SK-N-SH (cell line): ENCODE data around the gene HOMER2. TPM values are rescaled to one million over a fixed set of nuclear protein-coding genes. Genes with fewer than 3 reads are reported as not detected.

Experiments used
- CTCF ChIA-PET: fragments of 300-600, 350-600 bp; formaldehyde crosslinking; extraction: SDS; loops from one replicate; lab custom pipeline; 2021; lab: Yijun Ruan, JAX
- POLR2A ChIA-PET: fragments of 350-600 bp; sonication (Branson Sonifier 250); formaldehyde crosslinking; extraction: SDS; loops from one replicate; lab custom pipeline; 2020; ENCODE audit warnings: antibody characterized with exemption, inconsistent platforms; lab: Yijun Ruan, JAX
- DNase-seq: peaks from one replicate; pipeline ENCODE4 v3.0.0; 2012
- H2AFZ ChIP-seq: fragments of 200-600 bp; sonication (generic); 2 replicates; pipeline ENCODE4 v1.8.1; 2016; ENCODE audit warnings: antibody characterized with exemption, mild to moderate bottlenecking, low read depth
- H3F3A ChIP-seq: fragments of 200-600 bp; sonication (generic); replicated peaks from 2 replicates; pipeline ENCODE3; 2016; ENCODE audit warnings: antibody characterized with exemption, mild to moderate bottlenecking; ENCODE audit not compliant: insufficient read depth
- H3K27ac ChIP-seq, 2 experiments: fragments of 200-500 bp in 1 of 2; fragments of 200-600 bp in 1 of 2; sonication (Bioruptor generic) in 1 of 2; sonication (generic), shearing (Covaris generic) in 1 of 2; 2 replicates each; pipeline versions ENCODE4 v1.5.1 to v1.6.1; 2014 to 2016; ENCODE audit warnings: low read depth in 2 of 2, inconsistent platforms in 1 of 2, low read length in 1 of 2, mild to moderate bottlenecking in 1 of 2, mixed read lengths in 1 of 2
- H3K27me3 ChIP-seq: fragments of 200-600 bp; sonication (generic), shearing (Covaris generic); 2 replicates; pipeline ENCODE4 v1.6.1; 2016; ENCODE audit warnings: mixed run types; ENCODE audit not compliant: insufficient read depth
- H3K36me3 ChIP-seq, 2 experiments: fragments of 200-500 bp in 1 of 2; fragments of 200-600 bp in 1 of 2; sonication (Bioruptor generic) in 1 of 2; sonication (generic) in 1 of 2; replicated peaks in 1 of 2; 2 replicates each; pipeline versions ENCODE3 to v1.5.1; 2014 to 2016; ENCODE audit warnings: low read length in 1 of 2, mild to moderate bottlenecking in 1 of 2; ENCODE audit not compliant: insufficient read depth in 2 of 2, control insufficient read depth in 1 of 2
- H3K4me1 ChIP-seq, 2 experiments: fragments of 200-500 bp in 1 of 2; fragments of 200-600 bp in 1 of 2; sonication (Bioruptor generic) in 1 of 2; sonication (generic), shearing (Covaris generic) in 1 of 2; 2 replicates each; pipeline versions ENCODE4 v1.5.1 to v1.6.1; 2014 to 2016; ENCODE audit warnings: low read depth in 1 of 2, low read length in 1 of 2, mixed run types in 1 of 2; ENCODE audit not compliant: insufficient read depth in 2 of 2, control insufficient read depth in 1 of 2
- H3K4me2 ChIP-seq: fragments of 200-600 bp; sonication (generic), shearing (Covaris generic); 2 replicates; pipeline ENCODE4 v1.6.1; 2017; ENCODE audit warnings: mixed run types
- H3K4me3 ChIP-seq, 2 experiments: fragments of 200-500 bp in 1 of 2; fragments of 200-600 bp in 1 of 2; sonication (Bioruptor generic) in 1 of 2; sonication (generic), shearing (Covaris generic) in 1 of 2; 2 replicates each; pipeline versions ENCODE4 v1.5.1 to v1.8.1; 2014 to 2016; ENCODE audit warnings: low read depth in 2 of 2, inconsistent platforms in 1 of 2, low read length in 1 of 2, mild to moderate bottlenecking in 1 of 2, mixed read lengths in 1 of 2, moderate library complexity in 1 of 2
- H3K79me2 ChIP-seq: fragments of 200-600 bp; sonication (generic); 2 replicates; pipeline ENCODE4 v1.8.1; 2017; ENCODE audit warnings: mild to moderate bottlenecking; ENCODE audit not compliant: insufficient read depth
- H3K9ac ChIP-seq: fragments of 200-600 bp; sonication (generic); 2 replicates; pipeline ENCODE4 v1.6.1; 2017; ENCODE audit warnings: mixed run types
- H3K9me2 ChIP-seq: fragments of 200-600 bp; sonication (generic); 2 replicates; pipeline ENCODE4 v1.6.1; 2017; ENCODE audit warnings: mixed run types
- H3K9me3 ChIP-seq: fragments of 200-600 bp; sonication (generic); 2 replicates; pipeline ENCODE4 v1.6.1; 2017; ENCODE audit warnings: mixed run types, mild to moderate bottlenecking, moderate library complexity
- H4K20me1 ChIP-seq: fragments of 200-600 bp; sonication (generic); 2 replicates; pipeline ENCODE4 v1.6.1; 2017; ENCODE audit warnings: mild to moderate bottlenecking, mixed run types; ENCODE audit not compliant: insufficient read depth
- ELF1 ChIP-seq: IDR thresholded peaks from 2 replicates; pipeline ENCODE4 v1.4.0; 2012
- FOXJ3 ChIP-seq: sonication (generic); formaldehyde crosslinking; IDR thresholded peaks from 2 replicates; pipeline ENCODE4 v1.5.1; 2020; ENCODE audit warnings: mild to moderate bottlenecking, missing genetic modification reagents
- GATA2 ChIP-seq: sonication (generic); formaldehyde crosslinking; IDR thresholded peaks from 2 replicates; pipeline ENCODE4 v1.5.0; 2020; ENCODE audit warnings: mild to moderate bottlenecking, missing genetic modification reagents
- JUND ChIP-seq: IDR thresholded peaks from 2 replicates; pipeline ENCODE4 v1.4.0; 2012
- MXI1 ChIP-seq: IDR thresholded peaks from 2 replicates; pipeline ENCODE4 v1.6.1; 2012; ENCODE audit warnings: mild to moderate bottlenecking, low read depth, low read length, improper control_type of control experiment
- POLR2AphosphoS5 ChIP-seq: IDR thresholded peaks from 2 replicates; pipeline ENCODE4 v1.6.1; 2012; ENCODE audit warnings: low read depth, low read length
- SMC3 ChIP-seq: IDR thresholded peaks from 2 replicates; pipeline ENCODE4 v1.6.1; 2012; ENCODE audit warnings: low read depth, low read length, improper control_type of control experiment
- TAF1 ChIP-seq: IDR thresholded peaks from 2 replicates; pipeline ENCODE4 v1.6.1; 2012; ENCODE audit warnings: low read depth, mild to moderate bottlenecking, low read length, moderate library complexity, borderline replicate concordance
- TEAD4 ChIP-seq: IDR thresholded peaks from 2 replicates; pipeline ENCODE4 v1.4.0; 2012; ENCODE audit warnings: mild to moderate bottlenecking, borderline replicate concordance; ENCODE audit not compliant: insufficient read depth
- WGBS: methylation state at CpG from one replicate; pipeline ENCODE4 v1.1.6; 2017; ENCODE audit warnings: low lambda C conversion rate; 5-methylcytosine and 5-hydroxymethylcytosine counted together
- polyA plus RNA-seq, 3 experiments: library from polyadenylated mRNA; depleted of rRNA; stranded (reverse); fragments of >200 nt; gene quantifications; 2 replicates each; pipeline ENCODE4 v1.2.3, GENCODE V29; 2012
- TF ChIP-seq, protein P1 (sequence below): IDR thresholded peaks from 2 replicates; pipeline ENCODE4 v1.4.0; 2012; ENCODE audit warnings: low read depth, borderline replicate concordance
- TF ChIP-seq, protein P2 (sequence below): IDR thresholded peaks from 2 replicates; pipeline ENCODE4 v1.6.1; 2012; ENCODE audit warnings: mild to moderate bottlenecking, low read depth, low read length, moderate library complexity
- TF ChIP-seq, protein P3 (sequence below): fragments of 200-600 bp; sonication (generic); IDR thresholded peaks from 2 replicates; pipeline ENCODE4 v1.6.1; 2017; ENCODE audit warnings: antibody characterized with exemption, mild to moderate bottlenecking, moderate library complexity
- TF ChIP-seq, protein P4 (sequence below): IDR thresholded peaks from 2 replicates; pipeline ENCODE4 v1.4.0; 2012; ENCODE audit warnings: low read depth

Gene HOMER2
- polyA plus RNA-seq, 1 of the 3 experiments (the other 2 are of a cell fraction): 7.3 TPM

DNA sequence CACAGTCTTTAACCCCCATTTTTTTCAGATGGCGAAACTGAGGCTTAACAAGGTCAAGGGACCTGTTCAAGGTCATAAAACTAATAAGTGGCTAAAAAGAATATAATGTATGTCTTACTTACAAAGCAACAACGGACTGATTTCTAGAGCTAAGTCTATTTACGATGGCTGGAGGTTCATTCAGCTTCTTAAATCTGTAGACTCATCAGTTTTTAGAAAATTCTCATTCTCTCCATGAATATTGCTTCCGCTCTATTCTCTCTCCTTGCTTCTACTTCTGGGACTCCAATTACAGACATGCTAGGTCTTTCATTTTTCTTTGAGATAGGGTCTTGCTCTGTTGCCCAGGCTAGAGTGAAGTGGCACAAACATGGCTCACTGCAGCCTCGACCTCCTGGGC lies 74.2 kb downstream of the HOMER2 start:
- ChIA-PET POLR2A (no interaction called here), CTCF (interaction anchor here (1.2 to 1.5 kb wide), 3 partner anchors 14 to 26 kb away, joined by 3 to 4 read pairs (median 3); no protein-coding TSS in a partner anchor)
- H3K4me2 ChIP-seq: no peak overlapping the region

More for the DNA sequence above, 74.2 kb downstream of the HOMER2 start:
- Histone ChIP-seq H3K27me3 (no peaks in the 10 kb centered on the region), H2AFZ (no peak overlapping the region), H3K79me2 (no peaks in the 10 kb centered on the region), H4K20me1 (no peaks in the 10 kb centered on the region), H3K9me3 (no peaks in the 10 kb centered on the region), H3K27ac (no peak overlapping the region), H3K9ac (no peak overlapping the region), H3K4me1 (peaks cover 0 to 2% of the 10 kb centered on the region in 2 experiments; a peak in 2 of 4 replicates), H3K36me3 (peaks cover 0 to 7% of the 10 kb centered on the region in 2 experiments), H3K4me3 (no peak overlapping the region), H3F3A (no peaks in the 10 kb centered on the region), H3K9me2 (no peaks in the 10 kb centered on the region)
- TF ChIP-seq, protein P1, sequence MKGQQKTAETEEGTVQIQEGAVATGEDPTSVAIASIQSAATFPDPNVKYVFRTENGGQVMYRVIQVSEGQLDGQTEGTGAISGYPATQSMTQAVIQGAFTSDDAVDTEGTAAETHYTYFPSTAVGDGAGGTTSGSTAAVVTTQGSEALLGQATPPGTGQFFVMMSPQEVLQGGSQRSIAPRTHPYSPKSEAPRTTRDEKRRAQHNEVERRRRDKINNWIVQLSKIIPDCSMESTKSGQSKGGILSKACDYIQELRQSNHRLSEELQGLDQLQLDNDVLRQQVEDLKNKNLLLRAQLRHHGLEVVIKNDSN: no peak
- no peak for TF ChIP-seq TAF1
- TF ChIP-seq, protein P2, sequence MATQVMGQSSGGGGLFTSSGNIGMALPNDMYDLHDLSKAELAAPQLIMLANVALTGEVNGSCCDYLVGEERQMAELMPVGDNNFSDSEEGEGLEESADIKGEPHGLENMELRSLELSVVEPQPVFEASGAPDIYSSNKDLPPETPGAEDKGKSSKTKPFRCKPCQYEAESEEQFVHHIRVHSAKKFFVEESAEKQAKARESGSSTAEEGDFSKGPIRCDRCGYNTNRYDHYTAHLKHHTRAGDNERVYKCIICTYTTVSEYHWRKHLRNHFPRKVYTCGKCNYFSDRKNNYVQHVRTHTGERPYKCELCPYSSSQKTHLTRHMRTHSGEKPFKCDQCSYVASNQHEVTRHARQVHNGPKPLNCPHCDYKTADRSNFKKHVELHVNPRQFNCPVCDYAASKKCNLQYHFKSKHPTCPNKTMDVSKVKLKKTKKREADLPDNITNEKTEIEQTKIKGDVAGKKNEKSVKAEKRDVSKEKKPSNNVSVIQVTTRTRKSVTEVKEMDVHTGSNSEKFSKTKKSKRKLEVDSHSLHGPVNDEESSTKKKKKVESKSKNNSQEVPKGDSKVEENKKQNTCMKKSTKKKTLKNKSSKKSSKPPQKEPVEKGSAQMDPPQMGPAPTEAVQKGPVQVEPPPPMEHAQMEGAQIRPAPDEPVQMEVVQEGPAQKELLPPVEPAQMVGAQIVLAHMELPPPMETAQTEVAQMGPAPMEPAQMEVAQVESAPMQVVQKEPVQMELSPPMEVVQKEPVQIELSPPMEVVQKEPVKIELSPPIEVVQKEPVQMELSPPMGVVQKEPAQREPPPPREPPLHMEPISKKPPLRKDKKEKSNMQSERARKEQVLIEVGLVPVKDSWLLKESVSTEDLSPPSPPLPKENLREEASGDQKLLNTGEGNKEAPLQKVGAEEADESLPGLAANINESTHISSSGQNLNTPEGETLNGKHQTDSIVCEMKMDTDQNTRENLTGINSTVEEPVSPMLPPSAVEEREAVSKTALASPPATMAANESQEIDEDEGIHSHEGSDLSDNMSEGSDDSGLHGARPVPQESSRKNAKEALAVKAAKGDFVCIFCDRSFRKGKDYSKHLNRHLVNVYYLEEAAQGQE: no peak
- TF ChIP-seq FOXJ3 (CRISPR knock-in tag): no peak
- TF ChIP-seq SMC3: no peak
- no peak for TF ChIP-seq MXI1
- TF ChIP-seq ELF1: no peak
- TF ChIP-seq, protein P3, sequence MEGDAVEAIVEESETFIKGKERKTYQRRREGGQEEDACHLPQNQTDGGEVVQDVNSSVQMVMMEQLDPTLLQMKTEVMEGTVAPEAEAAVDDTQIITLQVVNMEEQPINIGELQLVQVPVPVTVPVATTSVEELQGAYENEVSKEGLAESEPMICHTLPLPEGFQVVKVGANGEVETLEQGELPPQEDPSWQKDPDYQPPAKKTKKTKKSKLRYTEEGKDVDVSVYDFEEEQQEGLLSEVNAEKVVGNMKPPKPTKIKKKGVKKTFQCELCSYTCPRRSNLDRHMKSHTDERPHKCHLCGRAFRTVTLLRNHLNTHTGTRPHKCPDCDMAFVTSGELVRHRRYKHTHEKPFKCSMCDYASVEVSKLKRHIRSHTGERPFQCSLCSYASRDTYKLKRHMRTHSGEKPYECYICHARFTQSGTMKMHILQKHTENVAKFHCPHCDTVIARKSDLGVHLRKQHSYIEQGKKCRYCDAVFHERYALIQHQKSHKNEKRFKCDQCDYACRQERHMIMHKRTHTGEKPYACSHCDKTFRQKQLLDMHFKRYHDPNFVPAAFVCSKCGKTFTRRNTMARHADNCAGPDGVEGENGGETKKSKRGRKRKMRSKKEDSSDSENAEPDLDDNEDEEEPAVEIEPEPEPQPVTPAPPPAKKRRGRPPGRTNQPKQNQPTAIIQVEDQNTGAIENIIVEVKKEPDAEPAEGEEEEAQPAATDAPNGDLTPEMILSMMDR: no peak
- no peak for TF ChIP-seq JUND
- no peak for TF ChIP-seq TEAD4
- TF ChIP-seq POLR2AphosphoS5: no peak
- no peak for TF ChIP-seq GATA2 (CRISPR knock-in tag)
- TF ChIP-seq, protein P4, sequence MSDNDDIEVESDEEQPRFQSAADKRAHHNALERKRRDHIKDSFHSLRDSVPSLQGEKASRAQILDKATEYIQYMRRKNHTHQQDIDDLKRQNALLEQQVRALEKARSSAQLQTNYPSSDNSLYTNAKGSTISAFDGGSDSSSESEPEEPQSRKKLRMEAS: no peak
- DNase-seq: no peak
- WGBS: 72% methylated on average over 5 of the region's 5 CpGs
